Fibroblast of pulmonary artery (primary cell): Measurements from ENCODE around the gene LRRK2.

Source experiments
- DNase-seq: peaks from one replicate; pipeline ENCODE4 v3.0.0-alpha.2; 2010; ENCODE audit warnings: low read depth
- H3K4me3 ChIP-seq: replicated peaks from 2 replicates; pipeline ENCODE4 v1.5.1; 2011; ENCODE audit warnings: low read depth, mild to moderate bottlenecking, control low read depth, low read length, moderate library complexity
- TF ChIP-seq, protein P1 (sequence below): IDR thresholded peaks from 2 replicates; pipeline ENCODE4 v1.5.1; 2011; ENCODE audit warnings: mild to moderate bottlenecking, control low read depth, low read length, inconsistent platforms; ENCODE audit errors: missing control alignments

LRRK2 gene

DNA sequence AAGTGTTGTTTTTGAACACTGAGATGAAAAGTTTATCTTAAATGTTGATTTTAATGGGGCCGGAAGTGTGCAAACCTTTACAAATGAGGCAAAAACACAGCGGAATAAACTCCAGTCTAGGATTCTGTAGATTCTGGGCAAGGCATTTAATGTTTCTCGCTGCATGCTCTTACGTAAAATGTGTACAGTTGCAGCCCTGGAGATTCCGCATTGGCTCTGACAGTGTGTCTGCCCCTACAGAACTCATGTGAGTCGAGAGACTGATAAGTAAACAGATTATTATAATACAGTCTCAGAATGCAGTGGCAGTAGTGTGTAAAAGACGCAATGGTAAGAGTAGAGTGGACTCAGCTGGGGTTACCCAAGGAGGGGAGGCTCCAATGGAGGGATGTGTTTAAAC lies 33.6 kb downstream of the LRRK2 start:
- H3K4me3 ChIP-seq = no peak overlapping the region
- no peak for DNase-seq
- TF ChIP-seq, protein P1, sequence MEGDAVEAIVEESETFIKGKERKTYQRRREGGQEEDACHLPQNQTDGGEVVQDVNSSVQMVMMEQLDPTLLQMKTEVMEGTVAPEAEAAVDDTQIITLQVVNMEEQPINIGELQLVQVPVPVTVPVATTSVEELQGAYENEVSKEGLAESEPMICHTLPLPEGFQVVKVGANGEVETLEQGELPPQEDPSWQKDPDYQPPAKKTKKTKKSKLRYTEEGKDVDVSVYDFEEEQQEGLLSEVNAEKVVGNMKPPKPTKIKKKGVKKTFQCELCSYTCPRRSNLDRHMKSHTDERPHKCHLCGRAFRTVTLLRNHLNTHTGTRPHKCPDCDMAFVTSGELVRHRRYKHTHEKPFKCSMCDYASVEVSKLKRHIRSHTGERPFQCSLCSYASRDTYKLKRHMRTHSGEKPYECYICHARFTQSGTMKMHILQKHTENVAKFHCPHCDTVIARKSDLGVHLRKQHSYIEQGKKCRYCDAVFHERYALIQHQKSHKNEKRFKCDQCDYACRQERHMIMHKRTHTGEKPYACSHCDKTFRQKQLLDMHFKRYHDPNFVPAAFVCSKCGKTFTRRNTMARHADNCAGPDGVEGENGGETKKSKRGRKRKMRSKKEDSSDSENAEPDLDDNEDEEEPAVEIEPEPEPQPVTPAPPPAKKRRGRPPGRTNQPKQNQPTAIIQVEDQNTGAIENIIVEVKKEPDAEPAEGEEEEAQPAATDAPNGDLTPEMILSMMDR = no peak

DNA sequence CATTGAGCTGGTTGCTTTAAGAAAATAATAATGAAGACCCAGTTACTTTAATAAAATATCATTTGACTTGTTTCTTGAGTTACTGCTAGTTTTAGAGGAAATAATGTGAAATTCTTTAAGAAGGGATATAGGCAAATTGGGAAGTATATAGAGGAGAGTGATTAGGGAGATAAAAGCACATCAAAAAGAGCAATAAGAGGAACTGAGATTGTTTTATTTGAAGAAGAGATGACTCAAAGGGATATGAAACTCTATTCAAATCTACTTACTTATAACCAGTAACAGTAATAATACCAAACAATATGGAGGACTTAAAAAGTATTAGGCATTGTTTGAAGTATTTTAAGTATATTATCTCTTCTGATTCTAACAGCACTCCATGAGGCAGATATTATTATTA lies 37.1 kb downstream of the LRRK2 start:
- TF ChIP-seq, protein P1 = no peak
- no peak for DNase-seq
- no peak overlapping the region for H3K4me3 ChIP-seq

DNA sequence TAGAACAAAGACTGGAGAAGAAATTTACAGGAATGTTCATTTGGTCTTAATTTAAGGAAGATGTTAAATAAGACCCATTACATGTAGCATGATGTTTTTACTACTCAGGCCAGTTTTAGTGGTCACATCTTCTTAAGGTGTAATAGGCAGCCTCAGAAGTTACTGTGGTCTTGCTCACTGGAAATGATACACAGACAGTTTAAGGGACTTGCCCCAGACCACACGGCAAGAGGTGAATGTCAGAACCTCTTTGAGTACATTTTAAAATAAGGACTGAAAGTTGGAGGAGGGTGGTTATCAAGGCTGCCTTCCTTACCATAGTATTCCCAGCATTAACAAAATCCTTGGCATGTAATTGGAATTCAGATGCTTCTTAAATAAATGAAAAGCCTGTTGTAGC lies 37.9 kb downstream of the LRRK2 start:
- TF ChIP-seq, protein P1 = no peak
- DNase-seq = no peak
- H3K4me3 ChIP-seq = no peak overlapping the region

DNA sequence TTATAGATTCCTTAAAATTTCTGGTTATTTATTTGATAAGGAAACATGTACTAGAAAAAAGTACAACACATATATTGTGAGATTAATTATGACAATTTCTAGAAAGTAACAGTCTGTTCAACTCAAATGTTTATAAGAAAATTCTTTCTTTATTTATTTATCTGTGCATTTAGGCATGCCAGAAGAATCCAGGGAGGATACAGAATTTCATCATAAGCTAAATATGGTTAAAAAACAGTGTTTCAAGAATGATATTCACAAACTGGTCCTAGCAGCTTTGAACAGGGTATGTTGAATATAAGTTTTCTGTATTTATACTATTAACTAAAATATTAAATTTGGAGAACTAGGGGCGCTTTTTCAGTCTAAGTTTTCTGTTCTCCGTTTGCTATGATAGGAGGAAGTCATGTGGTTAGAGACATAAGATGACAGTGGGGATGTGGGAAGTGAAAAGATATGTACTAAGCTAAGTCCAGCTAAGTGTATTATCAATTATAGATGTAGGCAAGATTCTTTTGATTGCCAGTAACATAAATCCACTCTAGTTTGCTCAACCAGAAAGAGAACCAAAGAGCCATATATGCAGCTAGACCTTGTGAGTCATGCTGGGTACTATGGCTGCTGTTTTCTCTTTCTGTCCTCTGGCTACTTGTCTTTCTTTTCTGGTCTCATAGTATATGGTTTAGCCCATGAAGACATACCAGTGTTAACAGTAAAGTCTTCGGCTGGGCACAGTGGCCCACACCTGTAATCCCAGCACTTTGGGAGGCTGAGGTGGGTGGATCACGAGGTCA lies 39.0 kb downstream of the LRRK2 start:
- TF ChIP-seq, protein P1 = no peak
- no peak overlapping the region for H3K4me3 ChIP-seq
- DNase-seq = no peak

DNA sequence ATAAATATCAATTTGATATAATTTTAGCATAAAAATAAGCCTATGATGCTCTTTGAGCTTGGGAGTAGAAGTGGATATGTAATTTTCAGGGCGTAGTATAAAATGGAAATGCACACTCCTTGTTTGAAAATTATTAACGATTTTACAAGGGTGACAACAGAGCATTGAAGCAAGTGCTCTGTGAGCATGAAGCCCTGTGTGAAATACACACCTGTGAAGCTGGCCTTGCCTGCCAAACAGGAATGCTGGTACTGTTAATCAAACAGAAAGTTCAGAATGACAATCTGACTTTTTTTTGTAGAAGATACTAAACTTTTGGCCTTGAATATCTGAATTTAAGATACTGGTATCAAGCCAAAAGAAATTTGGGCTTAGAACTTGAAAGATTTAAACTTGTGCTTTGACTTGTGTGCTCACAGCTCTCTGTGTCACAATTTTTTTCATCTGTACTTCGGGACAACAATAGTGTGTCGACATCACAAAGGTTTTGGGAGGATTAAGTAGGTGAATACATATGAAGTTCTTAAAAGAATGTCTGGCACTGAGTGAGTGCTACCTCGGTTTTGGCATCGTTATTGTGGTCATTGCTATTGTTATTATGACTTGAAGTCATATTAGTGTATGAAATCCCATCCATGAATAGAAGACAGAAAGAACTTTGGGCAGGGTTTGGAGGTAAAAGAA lies 47.3 kb downstream of the LRRK2 start:
- DNase-seq = no peak
- TF ChIP-seq, protein P1 = no peak
- H3K4me3 ChIP-seq = no peak overlapping the region

DNA sequence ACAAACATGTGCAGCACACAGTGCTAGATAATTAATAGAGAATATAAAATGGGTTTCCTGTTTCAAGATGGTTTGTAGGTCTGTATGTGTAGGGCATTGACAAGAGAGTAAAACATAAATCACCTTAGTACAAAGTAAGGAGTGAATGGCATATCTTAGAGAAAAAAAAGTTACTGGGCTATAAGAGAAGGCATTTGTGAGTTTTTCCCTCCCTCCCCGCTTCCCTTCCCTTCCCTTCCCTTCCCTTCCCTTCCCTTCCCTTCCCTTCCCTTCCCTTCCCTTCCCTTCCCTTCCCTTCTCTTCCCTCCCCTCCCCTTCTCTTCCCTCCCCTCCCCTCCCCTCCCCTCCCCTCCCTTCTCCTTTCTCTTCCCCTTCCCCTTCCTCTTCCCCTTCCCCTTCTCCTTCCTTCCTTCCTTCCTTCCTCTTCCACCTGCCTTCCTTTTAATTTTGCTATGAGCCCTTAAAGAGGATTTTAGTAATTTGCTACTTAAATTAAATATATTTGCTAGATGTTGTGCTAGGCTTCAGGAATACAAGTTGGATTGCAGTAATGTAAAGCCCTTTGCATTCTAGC lies 57.1 kb downstream of the LRRK2 start:
- DNase-seq = no peak
- TF ChIP-seq, protein P1 = no peak
- H3K4me3 ChIP-seq = no peak overlapping the region

DNA sequence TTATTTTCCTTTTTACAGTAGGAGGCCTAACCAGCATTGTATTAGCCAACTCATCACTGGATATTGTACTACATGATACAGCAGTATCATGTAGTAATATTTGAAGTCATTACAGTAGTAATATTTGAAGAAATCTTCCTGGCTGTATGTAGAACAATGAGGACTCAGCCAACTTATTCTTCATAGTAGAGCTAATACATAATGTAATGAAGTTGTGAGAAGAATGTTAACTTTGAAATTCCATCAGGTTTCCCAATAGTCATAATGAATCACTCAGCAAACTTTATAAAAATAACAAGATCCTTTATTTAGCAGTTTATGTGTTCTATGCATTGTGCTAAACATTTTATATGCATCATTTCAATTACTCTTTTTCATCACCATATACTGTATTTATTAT lies 61.8 kb downstream of the LRRK2 start:
- H3K4me3 ChIP-seq = no peak overlapping the region

More for the DNA sequence above, 61.8 kb downstream of the LRRK2 start:
- TF ChIP-seq, protein P1 = no peak
- DNase-seq = peak; percentile 1
